Neural progenitor cell (in vitro differentiated cells): ENCODE measurements around the gene CLEC10A.

Source experiments
- EZH2 ChIP-seq: fragments of 200-600 bp; sonication (generic); IDR thresholded peaks from 2 replicates; pipeline ENCODE4 v1.6.1; 2017; ENCODE audit warnings: antibody characterized with exemption, mild to moderate bottlenecking, moderate library complexity
- EZH2phosphoT487 ChIP-seq: fragments of 200-600 bp; sonication (generic); IDR thresholded peaks from 2 replicates; pipeline ENCODE4 v1.6.1; 2017; ENCODE audit warnings: antibody characterized with exemption
- TF ChIP-seq, protein P1 (sequence below): fragments of 200-600 bp; sonication (generic); IDR thresholded peaks from 2 replicates; pipeline ENCODE4 v1.5.1; 2017; ENCODE audit warnings: antibody characterized with exemption, mild to moderate bottlenecking

DNA sequence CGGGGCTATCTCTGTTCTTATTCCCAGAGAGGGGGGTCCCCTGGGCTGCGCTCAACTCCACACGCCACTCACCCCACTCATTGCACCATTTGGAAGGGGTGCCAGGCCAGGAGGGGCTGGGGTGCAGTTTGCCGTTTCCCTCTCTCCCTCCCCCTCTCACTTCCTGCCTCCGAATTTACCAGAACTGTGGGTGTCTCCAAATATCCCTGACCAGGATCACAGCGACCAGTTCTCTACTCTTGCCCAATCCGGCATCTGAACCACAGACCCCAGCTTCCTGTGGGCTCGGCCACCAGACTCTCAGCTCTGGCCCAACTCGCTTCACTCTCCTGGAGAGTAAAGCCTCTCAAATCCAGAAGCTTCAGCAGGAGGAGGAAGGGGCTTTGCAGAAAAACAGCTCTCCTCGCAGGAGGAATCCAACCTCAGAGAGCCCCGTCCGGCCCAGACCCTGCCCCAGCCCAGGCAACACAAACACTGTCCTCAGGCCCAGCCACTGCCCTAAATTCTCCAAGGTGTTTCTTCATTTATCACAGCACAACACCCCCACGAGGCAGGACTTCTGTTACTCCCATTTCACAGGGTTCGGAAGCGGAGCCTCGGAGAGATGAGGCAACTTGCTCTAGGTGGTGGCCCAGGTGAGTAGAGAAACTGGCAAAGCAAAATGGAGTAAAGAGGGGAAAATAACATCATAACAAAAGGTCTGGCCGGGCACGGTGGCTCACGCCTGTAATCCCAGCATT, 35.0 kb upstream of the CLEC10A start:
- TF ChIP-seq, protein P1, sequence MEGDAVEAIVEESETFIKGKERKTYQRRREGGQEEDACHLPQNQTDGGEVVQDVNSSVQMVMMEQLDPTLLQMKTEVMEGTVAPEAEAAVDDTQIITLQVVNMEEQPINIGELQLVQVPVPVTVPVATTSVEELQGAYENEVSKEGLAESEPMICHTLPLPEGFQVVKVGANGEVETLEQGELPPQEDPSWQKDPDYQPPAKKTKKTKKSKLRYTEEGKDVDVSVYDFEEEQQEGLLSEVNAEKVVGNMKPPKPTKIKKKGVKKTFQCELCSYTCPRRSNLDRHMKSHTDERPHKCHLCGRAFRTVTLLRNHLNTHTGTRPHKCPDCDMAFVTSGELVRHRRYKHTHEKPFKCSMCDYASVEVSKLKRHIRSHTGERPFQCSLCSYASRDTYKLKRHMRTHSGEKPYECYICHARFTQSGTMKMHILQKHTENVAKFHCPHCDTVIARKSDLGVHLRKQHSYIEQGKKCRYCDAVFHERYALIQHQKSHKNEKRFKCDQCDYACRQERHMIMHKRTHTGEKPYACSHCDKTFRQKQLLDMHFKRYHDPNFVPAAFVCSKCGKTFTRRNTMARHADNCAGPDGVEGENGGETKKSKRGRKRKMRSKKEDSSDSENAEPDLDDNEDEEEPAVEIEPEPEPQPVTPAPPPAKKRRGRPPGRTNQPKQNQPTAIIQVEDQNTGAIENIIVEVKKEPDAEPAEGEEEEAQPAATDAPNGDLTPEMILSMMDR: no peak
- no peak for TF ChIP-seq EZH2phosphoT487
- TF ChIP-seq EZH2: no peak
